Measurements from ENCODE around the gene MSI1. TPM values are rescaled to one million over a fixed set of nuclear protein-coding genes. Genes with fewer than 3 reads are reported as not detected.

Gene MSI1
- total and polyA plus RNA-seq, 2 of the 13 experiments (the other 11 are each of a cell fraction or from before 2014, with no cell fraction given) = 0.09 to 0.46 TPM

DNA sequence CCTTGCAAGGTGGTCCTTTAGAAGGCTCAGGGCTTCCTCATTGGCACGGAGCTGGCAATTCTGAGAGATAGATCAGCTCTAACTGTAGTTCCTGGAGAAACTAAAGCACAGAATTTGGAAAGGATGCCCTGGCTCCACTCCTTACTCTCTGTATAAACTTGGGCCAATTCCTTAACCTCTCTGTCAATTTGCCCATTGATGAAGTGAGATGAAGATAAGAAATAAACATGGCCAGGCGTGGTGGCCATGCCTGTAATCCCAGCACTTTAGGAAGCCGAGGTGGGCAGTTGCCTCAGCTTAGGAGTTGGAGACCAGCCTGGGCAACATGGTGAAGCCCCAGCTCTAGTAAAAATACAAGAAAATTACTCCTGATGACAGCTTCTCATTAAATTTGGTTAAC is 34.9 kb upstream of the MSI1 start:
- Histone ChIP-seq H3K4me1 (ENCODE audit: insufficient read depth, low read length) (peaks cover 12% of the 10 kb centered on the region), H3K79me2 (ENCODE audit: insufficient read depth, low read length) (no peaks in the 10 kb centered on the region), H3K9ac (ENCODE audit: insufficient read depth, low read depth, low read length) (no peak overlapping the region), H3K27me3 (ENCODE audit: control insufficient read depth in 1 of 2, insufficient read depth in 2 of 2, low read length in 2 of 2) (peaks cover 0 to 5% of the 10 kb centered on the region in 2 experiments; a peak in 2 of 5 replicates), H3K27ac (ENCODE audit: extremely low read length, insufficient read depth, low read length) (no peak overlapping the region), H2AFZ (ENCODE audit: low read length) (no peak overlapping the region), H3K4me2 (ENCODE audit: low read depth, low read length) (no peak overlapping the region), H3K4me3 (replicated peaks in 1 of 3; ENCODE audit: insufficient read depth in 1 of 3, low read depth in 2 of 3, low read length in 3 of 3) (no peak overlapping the region), H3K9me3 (ENCODE audit: low read length) (no peaks in the 10 kb centered on the region), H3K36me3 (replicated peaks in 1 of 2; ENCODE audit: control insufficient read depth in 1 of 2, insufficient read depth in 2 of 2, low read length in 2 of 2) (no peaks in the 10 kb centered on the region), H4K20me1 (ENCODE audit: insufficient read depth, low read length) (no peaks in the 10 kb centered on the region)
- 30% methylated on average over 3 of the region's 3 CpGs for WGBS (ENCODE audit: low lambda C conversion rate)
- intact Hi-C loops (cut with micrococcal nuclease; ENCODE audit: unreplicated experiment) = no loop called here
- in situ Hi-C loops (cut with HindIII; ENCODE audit: extremely low pct_ligation_motif_present, low pct_unique_long_range_greater_than_20kb) = no loop called here
- CTCF ChIA-PET (ENCODE audit: low intra/inter-chr PET ratio, low total read pairs) = no interaction called here
- FAIRE-seq (no peak), ATAC-seq (no peak), DNase-seq (ENCODE audit: low spot score) (no peak)
- POLR2A ChIA-PET = no interaction called here
- TF ChIP-seq NFE2L2 (IDR thresholded peaks at IDR 0.05; ENCODE audit: low read length) = no peak
- no peak for TF ChIP-seq PBX2 (CRISPR knock-in tag; IDR thresholded peaks at IDR 0.05)
- TF ChIP-seq MAZ (IDR thresholded peaks at IDR 0.05; ENCODE audit: borderline replicate concordance, low read depth, low read length) = no peak
- no peak for TF ChIP-seq MAZ (CRISPR knock-in tag; IDR thresholded peaks at IDR 0.05; ENCODE audit: low read depth)
- no TSS peak for BruUV-seq (replicated peaks)

- H3K4me1 ChIP-seq (ENCODE audit: insufficient read depth, low read length) = peaks cover 12% of the 10 kb centered on the region
- no peaks in the 10 kb centered on the region for H4K20me1 ChIP-seq (ENCODE audit: insufficient read depth, low read length)
- H3K36me3 ChIP-seq (replicated peaks in 1 of 2; ENCODE audit: control insufficient read depth in 1 of 2, insufficient read depth in 2 of 2, low read length in 2 of 2) = no peaks in the 10 kb centered on the region
- H3K9me3 ChIP-seq (ENCODE audit: low read length) = no peaks in the 10 kb centered on the region
- WGBS (ENCODE audit: low lambda C conversion rate) = 13% methylated on average over 11 of the region's 13 CpGs
- no peak for DNase-seq (ENCODE audit: low spot score)
- no TSS peak for BruUV-seq (replicated peaks)
- H3K4me2 ChIP-seq (ENCODE audit: low read depth, low read length) = peak overlapping the region; percentile 47
- no peak for FAIRE-seq
- no peak overlapping the region for H3K27ac ChIP-seq (ENCODE audit: extremely low read length, insufficient read depth, low read length)
- TF ChIP-seq GATA4 (IDR thresholded peaks at IDR 0.05; ENCODE audit: borderline replicate concordance, low read depth) = no peak
- TF ChIP-seq SALL1 (CRISPR knock-in tag; IDR thresholded peaks at IDR 0.05) = no peak
- TF ChIP-seq CREB3 (CRISPR knock-in tag; IDR thresholded peaks at IDR 0.05) = no peak
- TF ChIP-seq, protein P1, sequence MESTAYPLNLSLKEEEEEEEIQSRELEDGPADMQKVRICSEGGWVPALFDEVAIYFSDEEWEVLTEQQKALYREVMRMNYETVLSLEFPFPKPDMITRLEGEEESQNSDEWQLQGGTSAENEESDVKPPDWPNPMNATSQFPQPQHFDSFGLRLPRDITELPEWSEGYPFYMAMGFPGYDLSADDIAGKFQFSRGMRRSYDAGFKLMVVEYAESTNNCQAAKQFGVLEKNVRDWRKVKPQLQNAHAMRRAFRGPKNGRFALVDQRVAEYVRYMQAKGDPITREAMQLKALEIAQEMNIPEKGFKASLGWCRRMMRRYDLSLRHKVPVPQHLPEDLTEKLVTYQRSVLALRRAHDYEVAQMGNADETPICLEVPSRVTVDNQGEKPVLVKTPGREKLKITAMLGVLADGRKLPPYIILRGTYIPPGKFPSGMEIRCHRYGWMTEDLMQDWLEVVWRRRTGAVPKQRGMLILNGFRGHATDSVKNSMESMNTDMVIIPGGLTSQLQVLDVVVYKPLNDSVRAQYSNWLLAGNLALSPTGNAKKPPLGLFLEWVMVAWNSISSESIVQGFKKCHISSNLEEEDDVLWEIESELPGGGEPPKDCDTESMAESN (CRISPR knock-in tag; conservative IDR thresholded peaks at IDR 0.05) = no peak
- TF ChIP-seq ZZZ3 (CRISPR knock-in tag; IDR thresholded peaks at IDR 0.05; ENCODE audit: borderline replicate concordance) = no peak
- TF ChIP-seq ZNF557 (CRISPR knock-in tag; IDR thresholded peaks at IDR 0.05) = no peak
- TF ChIP-seq TBX3 (IDR thresholded peaks at IDR 0.05; ENCODE audit: borderline replicate concordance) = no peak
- no peak for TF ChIP-seq EED (CRISPR knock-in tag; IDR thresholded peaks at IDR 0.05)
- TF ChIP-seq, protein P2, sequence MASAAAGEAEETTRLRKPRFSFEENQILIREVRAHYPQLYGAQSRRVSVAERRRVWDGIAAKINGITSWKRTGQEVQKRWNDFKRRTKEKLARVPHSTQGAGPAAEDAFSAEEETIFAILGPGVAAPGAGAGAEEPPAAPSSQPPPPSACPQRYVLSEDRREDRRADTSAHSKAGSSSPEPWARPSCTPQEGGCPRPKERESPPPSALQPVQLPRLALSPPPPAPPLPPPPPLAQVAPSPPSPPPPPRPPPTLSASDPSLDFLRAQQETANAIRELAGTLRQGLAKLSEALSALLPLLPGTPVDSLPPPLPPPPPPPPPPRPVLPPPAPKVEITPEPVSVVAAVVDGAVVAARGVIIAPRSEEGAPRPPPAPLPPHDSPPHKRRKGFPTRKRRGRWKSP (CRISPR knock-in tag; IDR thresholded peaks at IDR 0.05) = no peak
- TF ChIP-seq GABPA (IDR thresholded peaks at IDR 0.05; ENCODE audit: low read depth, low read length) = no peak
- TF ChIP-seq GABPA (CRISPR knock-in tag; IDR thresholded peaks at IDR 0.05; ENCODE audit: low read depth) = no peak
- no peak overlapping the region for H2AFZ ChIP-seq (ENCODE audit: low read length)
- in situ Hi-C loops (cut with HindIII; ENCODE audit: extremely low pct_ligation_motif_present, low pct_unique_long_range_greater_than_20kb) (no loop called here), intact Hi-C loops (cut with micrococcal nuclease; ENCODE audit: unreplicated experiment) (no loop called here)
- CTCF ChIA-PET (ENCODE audit: low intra/inter-chr PET ratio, low total read pairs) = no interaction called here
- peaks cover 0 to 5% of the 10 kb centered on the region in 2 experiments; a peak in 3 of 5 replicates for H3K27me3 ChIP-seq (ENCODE audit: control insufficient read depth in 1 of 2, insufficient read depth in 2 of 2, low read length in 2 of 2)
- peak; percentile 68 for ATAC-seq
- H3K9ac ChIP-seq (ENCODE audit: insufficient read depth, low read depth, low read length) = no peak overlapping the region
- peak overlapping the region in 1 of 3 experiments; percentile 16; a peak in 1 of 6 replicates for H3K4me3 ChIP-seq (replicated peaks in 1 of 3; ENCODE audit: insufficient read depth in 1 of 3, low read depth in 2 of 3, low read length in 3 of 3)
- POLR2A ChIA-PET = no interaction called here
- H3K79me2 ChIP-seq (ENCODE audit: insufficient read depth, low read length) = no peaks in the 10 kb centered on the region
These were observed 33.3 kb upstream of the MSI1 start for GRCh38 chr12:120402217-120402616.
